Activated B cell treated with CpG ODN at 0.5 μM for 24 hours (primary cell): Measurements from ENCODE around the gene ALDH2. TPM values are rescaled to one million over a fixed set of nuclear protein-coding genes. Genes with fewer than 3 reads are reported as not detected.
A peak's percentile ranks its signal among the peaks of the same experiment; 100 is the strongest.

Experiments used
- ATAC-seq: fragments of 200-7000 bp; cut with Tn5 transposase; one replicate; pipeline ENCODE4 v1.10.0; 2021; ENCODE audit warnings: low read depth, mild to moderate bottlenecking, moderate library complexity
- CTCF ChIA-PET: fragments of 350-600 bp; sonication (Branson Sonifier 250); formaldehyde crosslinking; loops from one replicate; lab custom pipeline; 2021; ENCODE audit warnings: antibody characterized with exemption; lab: Charles Lee
- POLR2A ChIA-PET: fragments of 350-600 bp; sonication (Branson Sonifier 250); formaldehyde crosslinking; loops from one replicate; lab custom pipeline; 2021; ENCODE audit warnings: antibody characterized with exemption; lab: Charles Lee
- DNase-seq: peaks from one replicate; pipeline ENCODE4 v3.0.0; 2022
- H3K27ac Mint-ChIP-seq: one replicate; pipeline ENCODE4 v1.8.0; 2020; ENCODE audit warnings: mixed read lengths
- H3K27me3 Mint-ChIP-seq: one replicate; pipeline ENCODE4 v1.8.0; 2021; ENCODE audit warnings: mixed read lengths
- H3K36me3 Mint-ChIP-seq: one replicate; pipeline ENCODE4 v1.8.0; 2021; ENCODE audit warnings: low read depth, mixed read lengths
- H3K4me1 Mint-ChIP-seq: one replicate; pipeline ENCODE4 v1.8.0; 2021; ENCODE audit warnings: mixed read lengths
- H3K4me3 Mint-ChIP-seq: one replicate; pipeline ENCODE4 v1.8.0; 2020; ENCODE audit warnings: mild to moderate bottlenecking, mixed read lengths
- H3K9me3 Mint-ChIP-seq: one replicate; pipeline ENCODE4 v1.8.0; 2020; ENCODE audit warnings: mixed read lengths
- intact Hi-C: fragments of 100-400 bp; cut with micrococcal nuclease; formaldehyde crosslinking; loops from one replicate; pipeline ENCODE4 v1.15.1; 2024
- total RNA-seq: library from RNA; stranded (reverse); gene quantifications from 2 replicates; pipeline ENCODE4 v1.2.3, GENCODE V29; 2022
- TF ChIP-seq, protein P1 (sequence below): fragments of 200-600 bp; IDR thresholded peaks from one replicate; pipeline ENCODE4 v1.8.0; 2022; ENCODE audit warnings: antibody characterized with exemption, mild to moderate bottlenecking

Gene ALDH2
- total RNA-seq, 1 donor from 2014 or later: 36.0 TPM

- intact Hi-C loops: loop anchor here (1.0 to 5.0 kb wide), 6 partner anchors 76 to 1560 kb away; partner anchors contain the start of genes ACAD10, ALDH2, ATP2A2 and ATXN2
- POLR2A ChIA-PET: interaction anchor here (0.6 to 2.7 kb wide), 13 partner anchors 14 to 504 kb away, joined by 3 to 20 read pairs (median 6); partner anchors contain the start of genes ACAD10, ALDH2, ATXN2 and BRAP
- peak overlapping the region; percentile 93 for H3K27ac Mint-ChIP-seq
These were observed 76.0 kb downstream of the ALDH2 start for GRCh38 chr12:111842556-111843396.

DNA sequence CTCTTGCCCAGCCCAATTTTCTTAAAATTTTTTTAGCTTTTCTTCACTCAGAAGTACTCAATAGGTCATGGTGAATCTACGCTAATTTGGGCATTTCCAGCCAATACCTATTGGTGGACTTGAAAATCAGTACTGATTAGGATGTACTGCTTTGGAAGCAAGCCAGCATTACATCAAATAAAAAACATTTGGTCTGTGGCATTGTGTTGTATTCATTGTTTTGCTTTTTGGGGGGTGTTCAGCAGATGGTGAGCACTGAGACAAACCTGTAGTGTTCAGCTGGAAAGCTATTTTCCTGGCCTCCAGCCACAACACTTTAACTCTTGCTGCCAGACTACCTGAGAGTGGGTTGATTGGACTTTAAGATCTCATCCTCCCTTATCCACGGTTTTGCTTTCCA lies 79.3 kb downstream of the ALDH2 start:
- no peaks in the 10 kb centered on the region for H3K9me3 Mint-ChIP-seq
- H3K27ac Mint-ChIP-seq: no peak overlapping the region
- ChIA-PET POLR2A (no interaction called here), CTCF (no interaction called here)
- no peak overlapping the region for H3K4me3 Mint-ChIP-seq
- H3K4me1 Mint-ChIP-seq: peaks cover 37% of the 10 kb centered on the region
- ATAC-seq (no peak), DNase-seq (no peak)
- intact Hi-C loops: no loop called here
- TF ChIP-seq, protein P1, sequence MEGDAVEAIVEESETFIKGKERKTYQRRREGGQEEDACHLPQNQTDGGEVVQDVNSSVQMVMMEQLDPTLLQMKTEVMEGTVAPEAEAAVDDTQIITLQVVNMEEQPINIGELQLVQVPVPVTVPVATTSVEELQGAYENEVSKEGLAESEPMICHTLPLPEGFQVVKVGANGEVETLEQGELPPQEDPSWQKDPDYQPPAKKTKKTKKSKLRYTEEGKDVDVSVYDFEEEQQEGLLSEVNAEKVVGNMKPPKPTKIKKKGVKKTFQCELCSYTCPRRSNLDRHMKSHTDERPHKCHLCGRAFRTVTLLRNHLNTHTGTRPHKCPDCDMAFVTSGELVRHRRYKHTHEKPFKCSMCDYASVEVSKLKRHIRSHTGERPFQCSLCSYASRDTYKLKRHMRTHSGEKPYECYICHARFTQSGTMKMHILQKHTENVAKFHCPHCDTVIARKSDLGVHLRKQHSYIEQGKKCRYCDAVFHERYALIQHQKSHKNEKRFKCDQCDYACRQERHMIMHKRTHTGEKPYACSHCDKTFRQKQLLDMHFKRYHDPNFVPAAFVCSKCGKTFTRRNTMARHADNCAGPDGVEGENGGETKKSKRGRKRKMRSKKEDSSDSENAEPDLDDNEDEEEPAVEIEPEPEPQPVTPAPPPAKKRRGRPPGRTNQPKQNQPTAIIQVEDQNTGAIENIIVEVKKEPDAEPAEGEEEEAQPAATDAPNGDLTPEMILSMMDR: no peak
- peaks cover 38% of the 10 kb centered on the region for H3K36me3 Mint-ChIP-seq
- no peaks in the 10 kb centered on the region for H3K27me3 Mint-ChIP-seq

More at GRCh38 chr12:111842556-111843396, 76.0 kb downstream of the ALDH2 start:
- Mint-ChIP-seq H3K9me3 (no peaks in the 10 kb centered on the region), H3K4me3 (peak overlapping the region; percentile 95), H3K27me3 (no peaks in the 10 kb centered on the region), H3K4me1 (peaks cover 48% of the 10 kb centered on the region), H3K36me3 (peaks cover 46% of the 10 kb centered on the region)
- TF ChIP-seq, protein P1: no peak
- CTCF ChIA-PET: interaction anchor here (1.1 to 1.5 kb wide), 2 partner anchors 79 to 89 kb away, joined by 3 to 6 read pairs; no protein-coding TSS in a partner anchor
- ATAC-seq (no peak), DNase-seq (no peak)

GRCh38 chr12:111850526-111850925 lies 83.8 kb downstream of the ALDH2 start:
- no peaks in the 10 kb centered on the region for H3K9me3 Mint-ChIP-seq
- DNase-seq (no peak), ATAC-seq (no peak)
- no peak overlapping the region for H3K4me3 Mint-ChIP-seq
- ChIA-PET CTCF (no interaction called here), POLR2A (no interaction called here)
- peaks cover 38% of the 10 kb centered on the region for H3K36me3 Mint-ChIP-seq
- intact Hi-C loops: no loop called here
- TF ChIP-seq, protein P1: no peak
- H3K4me1 Mint-ChIP-seq: peaks cover 8% of the 10 kb centered on the region
- no peaks in the 10 kb centered on the region for H3K27me3 Mint-ChIP-seq
- H3K27ac Mint-ChIP-seq: no peak overlapping the region

DNA sequence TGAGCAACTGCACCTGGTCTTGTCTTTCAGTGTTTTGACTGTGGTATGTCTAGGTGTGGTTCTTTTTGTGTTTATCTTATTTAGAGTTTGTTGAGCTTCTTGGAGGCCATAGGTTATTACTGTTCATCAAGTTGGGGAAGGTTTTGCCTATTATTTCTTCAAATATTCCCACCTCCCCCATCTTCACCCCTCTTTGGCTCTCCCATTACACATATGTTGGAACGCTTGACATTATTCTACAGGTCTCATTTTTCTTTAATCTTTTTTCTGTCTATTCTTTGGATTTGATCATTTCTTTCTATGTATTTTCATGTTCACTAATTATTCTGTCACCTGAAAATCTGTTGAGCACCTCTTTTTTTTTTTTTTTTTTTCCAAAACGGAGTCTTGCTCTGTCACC lies 91.5 kb downstream of the ALDH2 start:
- Mint-ChIP-seq H3K4me3 (no peak overlapping the region), H3K27ac (no peak overlapping the region), H3K9me3 (no peaks in the 10 kb centered on the region), H3K27me3 (no peaks in the 10 kb centered on the region), H3K4me1 (peaks cover 7% of the 10 kb centered on the region), H3K36me3 (peaks cover 19% of the 10 kb centered on the region)
- no peak for ATAC-seq
- intact Hi-C loops: no loop called here
- TF ChIP-seq, protein P1: no peak
- no peak for DNase-seq
- ChIA-PET CTCF (no interaction called here), POLR2A (interaction anchor here (1.7 kb wide), 1 partner anchor 16 kb away, joined by 5 read pairs; the partner anchor contains the start of gene MAPKAPK5)

- POLR2A ChIA-PET: interaction anchor here (1.7 kb wide), 1 partner anchor 17 kb away, joined by 5 read pairs; the partner anchor contains the start of gene MAPKAPK5
- Mint-ChIP-seq H3K9me3 (no peaks in the 10 kb centered on the region), H3K4me3 (no peak overlapping the region), H3K27ac (no peak overlapping the region), H3K27me3 (no peaks in the 10 kb centered on the region), H3K36me3 (peaks cover 19% of the 10 kb centered on the region), H3K4me1 (peaks cover 7% of the 10 kb centered on the region)
- intact Hi-C loops: no loop called here
- TF ChIP-seq, protein P1: no peak
- CTCF ChIA-PET: no interaction called here
- no peak for DNase-seq
- no peak for ATAC-seq
These were observed 92.0 kb downstream of the ALDH2 start for GRCh38 chr12:111858778-111859177.
